GM12874 (cell line): ENCODE results near the gene SIK3.

Experiments used
- CTCF ChIP-seq: IDR thresholded peaks from 2 replicates; pipeline ENCODE4 v1.5.1; 2011; ENCODE audit warnings: low read depth, mild to moderate bottlenecking, control low read depth, low read length, moderate library complexity; ENCODE audit not compliant: insufficient read depth

The SIK3 gene

DNA sequence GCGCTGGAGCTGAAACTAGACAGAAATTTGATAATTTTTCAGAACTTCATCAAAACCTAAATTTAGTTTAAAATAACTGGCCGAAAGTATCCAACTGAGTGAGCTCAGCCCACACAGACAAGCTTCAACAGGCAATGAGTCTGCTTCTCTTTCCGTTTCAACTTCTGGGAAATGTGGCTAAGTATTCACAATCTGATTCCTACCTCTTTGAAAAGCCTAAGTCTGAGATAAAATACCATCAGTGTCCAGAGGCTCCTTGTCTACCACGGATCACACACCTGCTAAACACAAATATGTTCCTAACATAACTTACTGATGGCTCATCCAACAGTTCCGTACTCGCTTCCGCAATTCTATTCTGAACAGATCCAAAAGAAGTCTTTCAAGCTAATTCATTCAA is 8.5 kb downstream of the SIK3 start:
- TF ChIP-seq CTCF, result no peak

DNA sequence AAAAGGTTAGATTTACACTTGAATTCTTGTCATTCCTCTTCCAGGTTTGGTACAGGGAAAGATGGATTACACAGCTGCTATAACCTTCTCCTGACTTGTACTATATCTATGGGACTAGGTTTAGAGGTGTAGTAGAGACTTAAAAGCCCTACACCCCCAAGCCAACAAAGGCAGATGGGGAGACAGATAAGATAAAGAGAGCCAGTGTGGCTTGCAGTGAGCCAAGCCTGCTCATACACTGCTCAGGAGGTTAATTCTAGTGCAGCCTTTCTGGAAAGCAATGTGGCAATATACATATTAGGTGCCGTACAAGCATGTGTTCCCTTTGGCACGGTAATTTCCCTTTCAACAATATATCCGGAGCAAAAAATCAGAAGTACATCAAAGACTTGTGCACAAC is 10.8 kb downstream of the SIK3 start:
- TF ChIP-seq CTCF, result no peak

DNA sequence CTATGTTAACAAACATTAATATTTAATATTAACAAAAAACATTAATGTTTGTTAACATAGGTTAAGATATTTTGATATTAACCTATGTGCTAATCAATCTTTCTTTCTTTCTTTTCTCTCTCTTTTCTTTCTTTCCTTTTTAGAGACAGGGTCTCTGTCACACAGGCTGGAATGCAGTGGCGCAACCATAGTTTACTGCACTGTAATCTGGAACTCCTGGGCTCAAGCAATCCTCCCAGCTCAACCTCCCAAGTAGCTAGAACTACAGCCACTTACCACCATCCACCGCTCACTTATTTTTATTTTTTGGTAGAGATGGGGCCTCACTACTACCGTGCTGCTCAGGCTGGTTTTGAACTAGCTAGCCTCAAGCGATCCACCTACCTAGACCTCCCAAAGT is 13.2 kb downstream of the SIK3 start:
- TF ChIP-seq CTCF, result no peak

GRCh38 chr11:117083011-117083935 is 15.0 kb downstream of the SIK3 start:
- no peak for TF ChIP-seq CTCF

DNA sequence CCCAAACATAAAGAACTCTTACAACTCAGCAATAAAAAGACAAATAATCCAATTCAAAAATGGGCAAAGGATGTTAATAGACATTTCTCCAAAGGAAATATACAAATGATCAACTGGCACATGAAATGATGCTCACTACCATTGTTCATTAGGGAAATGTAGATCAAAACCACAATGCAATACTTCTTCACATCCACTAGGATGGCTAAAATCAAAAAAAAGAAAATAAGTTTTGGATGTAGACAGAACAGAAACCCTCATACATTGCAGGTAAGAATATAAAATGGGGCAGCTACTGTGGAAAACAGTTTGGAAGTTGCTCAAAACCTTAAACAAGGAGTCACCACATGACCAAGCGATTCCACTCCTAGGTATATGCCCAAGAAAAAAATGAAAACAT is 16.3 kb downstream of the SIK3 start:
- TF ChIP-seq CTCF, result no peak

DNA sequence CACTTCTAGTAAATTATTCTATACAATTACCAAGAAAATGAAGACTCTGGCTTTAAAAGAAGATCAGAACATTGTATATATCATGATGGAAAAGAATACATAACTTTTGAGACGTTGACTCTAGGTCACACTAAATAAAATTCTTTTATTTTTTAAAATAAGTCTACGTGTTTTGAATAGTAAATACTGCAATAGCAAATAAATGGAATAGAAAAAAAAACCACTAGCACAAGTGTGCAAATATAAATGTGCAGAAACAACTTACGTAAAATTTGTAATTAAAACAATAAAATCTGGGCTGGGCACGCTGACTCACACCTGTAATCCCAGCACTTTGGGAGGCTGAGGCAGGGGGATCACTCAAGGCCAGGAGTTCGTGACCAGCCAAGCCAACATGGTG is 17.9 kb downstream of the SIK3 start:
- no peak for TF ChIP-seq CTCF

- no peak for TF ChIP-seq CTCF
These were observed 21.1 kb downstream of the SIK3 start for GRCh38 chr11:117076941-117077691.
